ENCODE data around the gene HPN.

Gene HPN

DNA sequence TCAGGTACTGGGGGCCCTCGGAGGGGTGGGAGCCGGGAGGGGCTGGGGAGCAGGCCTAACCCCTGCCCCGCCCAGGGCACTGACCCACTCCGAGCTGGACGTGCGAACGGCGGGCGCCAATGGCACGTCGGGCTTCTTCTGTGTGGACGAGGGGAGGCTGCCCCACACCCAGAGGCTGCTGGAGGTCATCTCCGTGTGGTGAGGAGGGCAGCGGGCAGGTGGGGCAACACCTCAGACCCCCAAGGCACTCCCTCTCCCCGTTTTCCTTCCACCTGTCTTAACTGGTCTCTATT is 18.2 kb downstream of the HPN start:
- no peaks in the 10 kb centered on the region for H3K79me2 ChIP-seq (ENCODE audit: low read length)
- H3K4me3 ChIP-seq (ENCODE audit: low read length) = no peak overlapping the region
- H3K4me1 ChIP-seq (ENCODE audit: low read length) = no peaks in the 10 kb centered on the region
- no peak overlapping the region for H3K27ac ChIP-seq (ENCODE audit: low read length)
- peaks cover 58% of the 10 kb centered on the region for H3K27me3 ChIP-seq (replicated peaks; ENCODE audit: insufficient read depth, low read length)
- TF ChIP-seq EZH2phosphoT487 (IDR thresholded peaks at IDR 0.05; ENCODE audit: low read length) = no peak
- TF ChIP-seq EZH2 (optimal IDR thresholded peaks at IDR 0.05; ENCODE audit: low read depth, low read length) = no peak
- TF ChIP-seq, protein P1, sequence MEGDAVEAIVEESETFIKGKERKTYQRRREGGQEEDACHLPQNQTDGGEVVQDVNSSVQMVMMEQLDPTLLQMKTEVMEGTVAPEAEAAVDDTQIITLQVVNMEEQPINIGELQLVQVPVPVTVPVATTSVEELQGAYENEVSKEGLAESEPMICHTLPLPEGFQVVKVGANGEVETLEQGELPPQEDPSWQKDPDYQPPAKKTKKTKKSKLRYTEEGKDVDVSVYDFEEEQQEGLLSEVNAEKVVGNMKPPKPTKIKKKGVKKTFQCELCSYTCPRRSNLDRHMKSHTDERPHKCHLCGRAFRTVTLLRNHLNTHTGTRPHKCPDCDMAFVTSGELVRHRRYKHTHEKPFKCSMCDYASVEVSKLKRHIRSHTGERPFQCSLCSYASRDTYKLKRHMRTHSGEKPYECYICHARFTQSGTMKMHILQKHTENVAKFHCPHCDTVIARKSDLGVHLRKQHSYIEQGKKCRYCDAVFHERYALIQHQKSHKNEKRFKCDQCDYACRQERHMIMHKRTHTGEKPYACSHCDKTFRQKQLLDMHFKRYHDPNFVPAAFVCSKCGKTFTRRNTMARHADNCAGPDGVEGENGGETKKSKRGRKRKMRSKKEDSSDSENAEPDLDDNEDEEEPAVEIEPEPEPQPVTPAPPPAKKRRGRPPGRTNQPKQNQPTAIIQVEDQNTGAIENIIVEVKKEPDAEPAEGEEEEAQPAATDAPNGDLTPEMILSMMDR (IDR thresholded peaks at IDR 0.05; ENCODE audit: low read length) = no peak
- no peaks in the 10 kb centered on the region for H3F3A ChIP-seq (ENCODE audit: insufficient read depth, low read length)
- no peak overlapping the region for H3K9ac ChIP-seq (ENCODE audit: low read length)
- H2AFZ ChIP-seq (ENCODE audit: low read length) = no peak overlapping the region
- no peak for DNase-seq
- H3K4me2 ChIP-seq (ENCODE audit: low read depth, low read length) = no peak overlapping the region
- H4K20me1 ChIP-seq (ENCODE audit: insufficient read depth, low read length) = no peaks in the 10 kb centered on the region
- H3K9me2 ChIP-seq (replicated peaks; ENCODE audit: insufficient read depth, low read length) = no peaks in the 10 kb centered on the region
- H3K9me3 ChIP-seq (replicated peaks; ENCODE audit: insufficient read depth, low read length) = no peaks in the 10 kb centered on the region
- no peaks in the 10 kb centered on the region for H3K36me3 ChIP-seq (replicated peaks; ENCODE audit: insufficient read depth, low read length)

DNA sequence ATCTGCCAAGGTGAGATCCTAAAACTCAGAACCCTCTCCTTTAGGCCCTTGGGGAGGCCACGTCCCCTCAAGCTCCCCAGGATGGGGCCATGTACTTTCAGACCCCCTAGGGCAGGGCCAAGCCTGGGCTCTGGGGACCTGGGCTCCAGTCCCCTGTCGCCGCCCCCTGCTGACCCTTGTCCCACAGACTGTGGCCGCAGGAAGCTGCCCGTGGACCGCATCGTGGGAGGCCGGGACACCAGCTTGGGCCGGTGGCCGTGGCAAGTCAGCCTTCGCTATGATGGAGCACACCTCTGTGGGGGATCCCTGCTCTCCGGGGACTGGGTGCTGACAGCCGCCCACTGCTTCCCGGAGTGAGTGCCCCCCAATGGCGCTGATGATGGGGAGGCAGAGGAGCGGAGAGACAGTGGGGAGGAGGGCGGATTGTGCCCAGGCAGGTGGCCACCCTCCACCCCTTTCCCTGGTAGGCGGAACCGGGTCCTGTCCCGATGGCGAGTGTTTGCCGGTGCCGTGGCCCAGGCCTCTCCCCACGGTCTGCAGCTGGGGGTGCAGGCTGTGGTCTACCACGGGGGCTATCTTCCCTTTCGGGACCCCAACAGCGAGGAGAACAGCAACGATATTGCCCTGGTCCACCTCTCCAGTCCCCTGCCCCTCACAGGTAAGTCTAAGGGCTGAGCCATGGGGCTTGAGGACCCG is 18.8 kb downstream of the HPN start:
- no peaks in the 10 kb centered on the region for H3K9me3 ChIP-seq (replicated peaks; ENCODE audit: insufficient read depth, low read length)
- H4K20me1 ChIP-seq (ENCODE audit: insufficient read depth, low read length) = no peaks in the 10 kb centered on the region
- no peak overlapping the region for H2AFZ ChIP-seq (ENCODE audit: low read length)
- no peaks in the 10 kb centered on the region for H3K9me2 ChIP-seq (replicated peaks; ENCODE audit: insufficient read depth, low read length)
- no peaks in the 10 kb centered on the region for H3F3A ChIP-seq (ENCODE audit: insufficient read depth, low read length)
- no peak overlapping the region for H3K9ac ChIP-seq (ENCODE audit: low read length)
- no peaks in the 10 kb centered on the region for H3K79me2 ChIP-seq (ENCODE audit: low read length)
- H3K4me2 ChIP-seq (ENCODE audit: low read depth, low read length) = no peak overlapping the region
- TF ChIP-seq EZH2 (optimal IDR thresholded peaks at IDR 0.05; ENCODE audit: low read depth, low read length) = no peak
- no peak for TF ChIP-seq EZH2phosphoT487 (IDR thresholded peaks at IDR 0.05; ENCODE audit: low read length)
- TF ChIP-seq, protein P1 (IDR thresholded peaks at IDR 0.05; ENCODE audit: low read length) = no peak
- H3K4me1 ChIP-seq (ENCODE audit: low read length) = no peaks in the 10 kb centered on the region
- H3K27ac ChIP-seq (ENCODE audit: low read length) = no peak overlapping the region
- peaks cover 58% of the 10 kb centered on the region for H3K27me3 ChIP-seq (replicated peaks; ENCODE audit: insufficient read depth, low read length)
- DNase-seq = no peak
- no peak overlapping the region for H3K4me3 ChIP-seq (ENCODE audit: low read length)
- H3K36me3 ChIP-seq (replicated peaks; ENCODE audit: insufficient read depth, low read length) = no peaks in the 10 kb centered on the region

DNA sequence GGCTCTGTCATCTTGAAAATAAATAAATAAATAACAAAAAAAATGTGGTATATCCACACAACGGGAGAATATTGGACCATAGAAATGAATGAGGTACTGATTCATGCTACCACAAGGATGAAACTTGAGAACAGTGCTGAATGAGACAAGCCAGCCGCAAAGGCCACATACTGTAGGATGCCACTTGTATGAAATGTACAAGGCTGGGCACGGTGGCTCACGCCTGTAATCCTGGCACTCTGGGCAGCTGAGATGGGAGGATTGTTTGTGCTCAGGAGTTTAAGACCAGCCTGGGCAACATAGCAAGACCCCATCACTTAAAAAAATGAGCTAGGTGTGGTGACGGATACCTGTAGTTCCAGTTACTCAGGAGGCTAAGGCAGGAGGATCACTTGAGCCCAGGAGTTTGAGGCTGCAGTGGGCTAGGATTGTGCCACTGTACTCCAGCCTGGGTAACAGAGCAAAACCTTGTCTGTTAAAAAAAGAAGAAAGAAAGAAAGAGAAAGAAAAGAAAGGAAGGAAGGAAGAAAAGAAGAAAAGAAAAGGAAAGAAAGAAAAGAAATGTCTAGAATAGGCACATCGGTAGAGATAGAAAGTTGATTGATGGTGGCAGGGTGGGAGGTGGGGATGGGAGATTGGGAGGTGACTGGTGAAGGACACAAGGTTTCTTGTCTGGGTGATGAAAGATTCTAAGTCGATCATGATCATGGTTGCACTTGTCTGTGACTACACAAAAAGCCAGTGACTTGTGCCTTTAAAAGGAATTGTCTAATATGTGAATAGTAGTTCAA is 20.3 kb downstream of the HPN start:
- Histone ChIP-seq H3K4me3 (ENCODE audit: low read length) (no peak overlapping the region), H3K27ac (ENCODE audit: low read length) (no peak overlapping the region), H3K36me3 (replicated peaks; ENCODE audit: insufficient read depth, low read length) (no peaks in the 10 kb centered on the region), H2AFZ (ENCODE audit: low read length) (no peak overlapping the region), H3F3A (ENCODE audit: insufficient read depth, low read length) (no peaks in the 10 kb centered on the region), H3K4me2 (ENCODE audit: low read depth, low read length) (no peak overlapping the region), H3K27me3 (replicated peaks; ENCODE audit: insufficient read depth, low read length) (peaks cover 46% of the 10 kb centered on the region), H3K9me2 (replicated peaks; ENCODE audit: insufficient read depth, low read length) (no peaks in the 10 kb centered on the region), H3K9ac (ENCODE audit: low read length) (no peak overlapping the region), H3K79me2 (ENCODE audit: low read length) (no peaks in the 10 kb centered on the region), H3K9me3 (replicated peaks; ENCODE audit: insufficient read depth, low read length) (no peaks in the 10 kb centered on the region), H3K4me1 (ENCODE audit: low read length) (no peaks in the 10 kb centered on the region), H4K20me1 (ENCODE audit: insufficient read depth, low read length) (no peaks in the 10 kb centered on the region)
- no peak for TF ChIP-seq EZH2phosphoT487 (IDR thresholded peaks at IDR 0.05; ENCODE audit: low read length)
- TF ChIP-seq EZH2 (optimal IDR thresholded peaks at IDR 0.05; ENCODE audit: low read depth, low read length) = no peak
- TF ChIP-seq, protein P1 (IDR thresholded peaks at IDR 0.05; ENCODE audit: low read length) = no peak
- DNase-seq = no peak

Data from MM.1S (cell line).